ENCODE data around the gene CAPN10.
A peak's percentile ranks its signal among the peaks of the same experiment; 100 is the strongest.
"Not testable (repeated sequence)": the region's sequence is repeated elsewhere in the genome, so short reads cannot be mapped to it uniquely, and the experiment has no call there.

CAPN10 gene

DNA sequence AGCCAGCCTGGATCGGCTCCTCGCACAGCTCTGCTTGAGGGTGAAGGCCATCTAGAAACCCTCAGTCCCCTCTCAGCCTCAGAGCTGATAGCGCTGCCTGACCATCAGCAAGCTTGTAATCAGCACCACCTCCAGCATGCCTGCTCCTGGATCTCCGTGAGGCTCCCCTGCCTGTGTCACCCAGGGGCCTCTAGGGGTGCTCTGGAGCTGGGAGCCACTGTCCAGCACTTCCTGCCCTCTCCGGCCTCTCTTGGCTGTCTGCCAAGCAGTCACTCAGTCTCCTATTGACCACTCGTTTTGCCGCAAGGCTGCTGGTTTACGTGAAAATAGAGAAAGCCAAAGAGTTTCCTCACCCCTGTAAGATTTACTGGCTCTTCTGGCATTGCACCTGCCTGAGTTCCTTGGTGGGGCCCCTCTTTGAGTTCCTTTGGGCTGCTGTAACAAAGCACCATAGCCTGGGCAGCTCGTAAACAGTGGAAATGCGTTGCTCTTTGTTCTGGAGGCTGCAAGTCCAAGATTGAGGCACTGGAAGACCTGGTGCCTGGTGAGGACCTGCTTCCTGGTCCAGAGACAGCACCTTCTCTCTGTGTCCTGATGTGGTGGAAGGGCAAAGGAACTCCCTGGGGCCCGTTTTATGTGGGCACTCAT lies 17.9 kb downstream of the CAPN10 start:
- DNase-seq: no peak

DNA sequence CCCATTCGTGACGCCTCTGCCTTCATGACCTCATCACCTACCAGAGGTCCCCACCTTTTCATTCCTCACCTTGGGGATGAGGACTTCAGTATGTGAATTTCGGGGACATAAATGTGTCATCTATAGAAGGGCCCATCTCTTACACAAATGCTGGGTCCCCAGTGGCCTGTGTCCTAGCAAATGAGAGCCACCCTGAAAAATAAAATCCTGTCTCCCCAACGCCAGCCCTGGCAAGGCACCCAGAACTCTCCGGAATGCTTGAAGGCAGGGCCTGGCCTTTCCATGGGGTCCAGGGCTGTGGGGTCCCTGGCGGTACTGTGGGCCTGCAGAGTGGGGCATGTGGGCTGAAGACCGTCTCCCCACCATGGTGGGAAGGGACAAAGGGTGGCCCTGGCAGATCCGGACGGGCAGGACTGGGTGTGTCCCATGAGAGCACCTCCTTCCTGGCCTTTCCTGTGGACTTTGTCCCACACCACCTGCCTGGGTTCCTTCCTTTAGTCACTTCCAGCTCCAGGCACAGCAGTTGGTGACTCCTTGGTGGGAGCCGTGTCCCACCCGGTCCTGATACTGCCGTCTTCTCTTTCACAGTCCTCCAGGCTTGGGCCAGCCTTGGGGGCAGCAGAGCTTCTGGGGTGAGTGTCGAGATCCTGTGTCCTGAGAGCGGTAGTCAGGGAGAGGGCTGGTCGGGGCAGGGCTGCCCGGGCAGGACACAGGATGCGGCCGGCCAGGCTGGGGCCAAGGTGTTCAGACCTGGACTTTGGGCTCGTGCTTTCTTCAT lies 18.6 kb downstream of the CAPN10 start:
- no peak for DNase-seq

DNA sequence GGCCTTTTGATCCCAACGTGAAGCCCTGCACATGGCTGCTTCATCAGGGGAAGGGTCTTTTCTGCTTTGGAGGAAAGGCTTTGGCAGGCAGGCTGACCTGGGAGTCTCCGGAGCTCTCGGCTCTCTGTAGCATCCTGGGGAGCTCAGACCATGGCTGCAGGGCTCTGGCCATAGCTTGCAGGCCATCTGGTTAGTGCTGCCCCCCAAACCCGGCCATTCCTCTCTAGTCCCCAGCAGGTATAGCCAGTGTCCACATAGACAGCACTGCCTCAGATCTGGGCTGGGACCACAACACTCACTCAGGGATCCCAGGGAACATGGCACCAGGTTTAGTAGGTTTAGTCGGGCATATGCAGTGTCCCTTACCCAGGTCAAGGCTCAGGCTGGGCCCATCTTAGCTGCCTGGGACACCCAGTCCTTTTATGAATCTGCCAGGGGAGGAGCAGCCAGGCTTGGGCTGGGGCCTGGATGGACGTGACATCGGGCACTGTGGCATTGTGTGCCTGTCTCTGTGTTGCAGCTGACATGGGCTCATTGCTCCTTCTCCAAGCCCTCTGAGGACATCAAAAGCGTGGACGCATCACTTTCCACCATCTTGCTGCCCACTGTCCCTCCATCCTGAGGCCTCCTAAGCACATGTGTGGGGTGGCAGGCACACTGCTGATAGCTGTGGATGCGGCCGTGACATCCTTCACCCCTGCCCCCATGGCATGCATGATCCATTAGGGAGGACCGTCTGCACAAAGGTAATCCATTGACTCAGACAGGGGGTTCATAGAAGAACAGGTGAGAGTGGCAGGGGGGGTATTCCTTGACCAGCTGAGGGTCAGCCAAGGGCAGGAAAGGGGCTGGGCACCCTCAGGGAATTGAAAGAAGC lies 19.6 kb downstream of the CAPN10 start:
- DNase-seq: no peak

DNA sequence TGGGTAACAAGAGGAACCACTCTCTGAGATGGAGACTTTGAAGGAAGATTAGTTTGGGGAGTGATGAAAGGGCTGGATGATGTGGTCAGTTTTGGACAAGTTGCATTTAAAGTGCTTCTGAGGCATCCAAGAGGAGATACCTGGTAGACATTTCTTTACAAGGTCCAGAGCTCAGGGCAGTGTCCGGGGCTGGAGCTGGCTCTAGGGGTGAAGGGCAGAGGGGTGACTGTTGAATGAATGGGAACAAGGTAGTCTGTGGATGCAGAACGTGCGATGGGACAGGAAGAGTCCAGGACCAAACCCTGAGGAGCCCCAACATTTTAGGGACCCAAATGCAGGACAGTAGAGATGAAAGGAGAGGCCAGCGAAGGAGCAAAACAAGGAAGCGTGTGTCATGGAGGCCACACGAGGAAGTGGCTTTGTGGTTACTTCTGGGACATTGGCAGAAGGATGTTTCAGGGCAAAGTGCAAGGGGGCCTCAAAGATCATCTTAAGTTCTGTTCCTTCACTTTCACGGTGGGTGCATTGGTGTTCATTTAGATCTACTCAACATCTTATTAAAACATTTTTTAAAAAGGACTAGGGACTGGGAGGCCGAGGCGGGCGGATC lies 25.2 kb downstream of the CAPN10 start:
- peak in 1 of 2 donors; percentile 57 for DNase-seq

DNA sequence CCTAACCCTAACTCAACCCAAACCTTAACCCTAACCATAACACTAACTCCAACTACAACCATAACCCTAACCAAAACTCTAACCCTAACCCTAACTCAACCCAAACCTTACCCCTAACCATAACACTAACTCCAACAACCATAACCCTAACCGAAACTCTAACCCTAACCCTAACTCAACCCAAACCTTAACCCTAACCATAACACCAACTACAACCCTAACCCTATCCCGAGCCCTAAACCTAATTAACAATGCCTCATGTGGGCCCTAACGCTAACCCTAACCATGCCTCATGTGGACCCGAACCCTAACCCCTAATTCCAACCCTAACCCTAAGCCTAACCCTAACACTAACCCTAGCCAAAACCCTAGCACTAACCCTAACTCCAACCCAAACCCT lies 27.2 kb downstream of the CAPN10 start:
- DNase-seq: no peak

DNA sequence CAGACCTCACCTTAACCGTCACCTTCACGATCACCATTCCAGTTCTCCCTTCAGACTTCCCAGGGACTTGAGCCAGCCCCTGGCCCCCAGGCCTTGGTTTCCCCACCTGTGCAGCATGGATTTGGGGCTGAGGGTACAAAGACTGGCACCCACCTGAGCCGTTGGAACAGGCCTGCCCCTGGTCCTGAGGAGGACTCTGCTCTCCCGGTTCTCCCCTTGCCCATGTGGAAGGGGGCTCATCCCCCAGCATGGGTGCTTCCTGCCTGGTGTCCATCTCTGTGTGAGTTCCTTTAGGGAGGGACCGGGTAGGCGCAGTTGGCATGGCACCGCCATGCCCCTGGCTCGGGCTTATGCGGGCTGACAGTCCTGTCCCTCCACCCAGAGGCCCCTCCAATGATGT lies 27.9 kb downstream of the CAPN10 start:
- no peak for DNase-seq

DNA sequence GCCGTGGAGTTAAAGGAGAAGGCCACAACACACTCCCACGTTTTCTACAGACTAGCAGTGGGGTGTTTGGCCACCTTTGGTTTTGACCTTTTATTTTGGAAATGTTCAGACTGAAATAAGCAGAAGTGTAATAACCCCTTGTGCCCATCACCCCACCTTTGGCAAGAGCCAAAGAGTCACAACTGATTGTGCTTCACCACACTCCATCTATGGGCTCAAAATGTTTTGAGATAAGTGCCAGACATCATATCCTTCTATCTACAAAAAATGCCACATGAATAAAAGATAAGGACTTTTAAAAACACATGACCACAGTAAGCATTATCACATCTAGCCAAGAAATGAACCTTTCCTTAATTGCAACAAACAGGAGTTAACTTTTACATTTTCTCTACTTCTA lies 28.9 kb downstream of the CAPN10 start:
- no peak for DNase-seq

DNA sequence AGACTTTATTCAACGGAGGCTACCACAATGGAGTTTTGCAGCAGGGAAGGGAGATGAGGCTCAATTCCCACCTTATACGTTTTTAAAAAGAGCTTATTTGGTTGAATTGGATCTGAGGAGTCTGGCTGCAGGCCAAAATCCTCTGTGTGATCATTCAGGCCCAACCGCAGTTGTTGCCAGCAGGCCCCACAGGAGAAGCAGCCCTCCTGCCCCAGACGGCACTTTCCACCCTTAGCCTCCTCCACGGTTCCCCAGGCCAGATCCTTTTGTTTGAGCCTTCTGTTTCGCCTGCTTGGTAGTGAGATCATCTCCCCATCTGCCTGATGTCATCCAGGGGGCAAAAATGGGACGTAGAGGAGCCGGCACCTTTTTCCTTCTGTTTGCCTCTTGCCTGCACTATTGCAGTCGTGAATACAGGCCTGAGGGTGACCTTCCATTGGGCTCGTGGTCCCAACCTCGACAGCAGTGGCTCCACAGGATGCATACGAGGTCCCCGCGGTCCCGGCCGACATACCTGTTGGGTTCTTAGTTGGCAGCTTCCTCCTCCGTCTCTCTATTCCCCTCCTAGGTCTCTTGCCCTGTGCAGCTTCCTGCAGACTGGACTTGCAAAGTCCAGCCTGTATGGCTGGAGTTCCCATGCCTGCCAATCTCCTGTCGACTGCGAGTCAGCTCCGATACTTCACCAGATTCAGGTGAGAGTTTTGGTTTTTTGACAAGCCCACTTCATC lies 29.4 kb downstream of the CAPN10 start:
- no peak for DNase-seq

DNA sequence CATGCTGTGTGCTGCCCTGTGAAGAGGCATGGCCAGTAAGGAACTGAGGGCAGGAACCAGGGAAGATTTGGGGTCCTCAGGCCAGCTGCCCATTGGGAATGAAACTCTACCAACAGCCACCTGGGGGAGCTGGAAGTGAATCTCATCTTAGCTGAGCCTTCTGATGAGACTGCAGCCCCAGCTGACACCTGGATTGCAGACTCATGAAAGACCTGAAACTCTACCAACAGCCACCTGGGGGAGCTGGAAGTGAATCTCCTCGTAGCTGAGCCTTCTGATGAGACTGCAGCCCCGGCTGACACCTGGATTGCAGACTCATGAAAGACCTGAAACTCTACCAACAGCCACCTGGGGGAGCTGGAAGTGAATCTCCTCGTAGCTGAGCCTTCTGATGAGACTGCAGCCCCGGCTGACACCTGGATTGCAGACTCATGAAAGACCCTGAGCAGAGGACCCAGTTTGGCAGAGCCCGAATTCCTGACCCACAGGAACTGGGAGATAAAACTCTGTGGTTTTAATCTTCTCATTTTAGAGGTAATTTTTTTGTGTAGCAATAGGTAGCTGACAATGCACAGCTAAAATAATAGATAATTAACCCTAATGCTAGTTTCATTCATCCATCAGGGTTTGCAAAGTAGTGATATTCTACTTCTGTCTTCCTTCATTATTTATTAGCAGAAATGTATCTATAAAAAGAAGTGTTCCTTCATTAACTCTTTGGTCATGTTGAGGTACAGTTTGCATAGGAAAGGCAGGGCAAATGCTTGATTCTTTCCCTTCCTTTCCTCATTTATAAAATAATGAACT lies 30.5 kb downstream of the CAPN10 start:
- not testable (repeated sequence) for DNase-seq

DNA sequence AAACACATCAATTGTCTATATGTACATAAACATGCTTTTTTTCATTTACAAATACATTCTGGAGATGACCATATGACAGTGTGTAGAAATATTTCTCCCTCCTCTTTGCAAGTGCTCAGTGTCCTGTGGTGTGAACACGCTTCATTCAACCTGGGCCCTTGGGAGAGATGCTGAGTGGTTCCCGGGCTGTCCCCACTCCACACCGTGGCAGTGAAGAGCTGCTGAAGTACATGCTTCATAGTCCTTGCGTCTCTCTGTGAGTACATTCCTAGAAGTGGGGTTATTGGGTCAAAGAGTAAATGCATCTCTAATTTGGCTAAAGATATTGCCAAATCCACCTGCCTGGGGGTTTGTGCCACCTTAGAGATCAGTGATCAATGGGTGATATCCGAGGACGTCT lies 32.2 kb downstream of the CAPN10 start:
- DNase-seq: no peak

DNA sequence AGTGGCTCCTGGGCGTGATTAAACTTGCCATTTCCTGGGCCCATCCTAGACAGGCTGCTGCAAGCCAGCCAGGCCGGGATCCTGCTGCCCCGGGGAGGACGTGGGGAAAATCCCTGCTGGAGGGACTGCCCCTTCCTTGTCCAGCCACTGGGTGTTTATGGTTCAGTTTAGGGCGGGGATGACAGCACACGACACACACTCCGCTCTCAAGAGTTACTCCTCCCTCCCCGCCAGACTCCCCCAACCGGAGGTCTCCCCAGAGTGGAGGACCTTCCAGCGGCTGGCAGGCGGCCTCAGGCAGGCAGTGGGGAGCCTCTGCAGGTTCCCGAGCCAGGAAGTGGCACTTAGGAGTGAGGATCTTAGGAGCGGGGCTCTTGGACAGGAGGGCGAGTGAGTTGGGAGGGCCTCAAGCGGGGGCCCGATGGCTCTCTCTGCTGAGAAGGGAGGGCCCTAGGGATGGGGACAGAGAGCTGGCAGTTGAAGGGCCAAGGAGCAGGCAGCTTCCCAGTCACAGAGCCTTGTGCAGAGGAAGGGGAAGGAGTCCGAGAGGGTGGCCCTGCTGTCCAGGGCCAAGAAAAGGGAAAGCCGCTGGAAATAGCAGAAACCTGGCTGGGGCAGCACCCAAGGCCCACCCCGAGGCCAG lies 33.1 kb downstream of the CAPN10 start:
- DNase-seq: no peak

DNA sequence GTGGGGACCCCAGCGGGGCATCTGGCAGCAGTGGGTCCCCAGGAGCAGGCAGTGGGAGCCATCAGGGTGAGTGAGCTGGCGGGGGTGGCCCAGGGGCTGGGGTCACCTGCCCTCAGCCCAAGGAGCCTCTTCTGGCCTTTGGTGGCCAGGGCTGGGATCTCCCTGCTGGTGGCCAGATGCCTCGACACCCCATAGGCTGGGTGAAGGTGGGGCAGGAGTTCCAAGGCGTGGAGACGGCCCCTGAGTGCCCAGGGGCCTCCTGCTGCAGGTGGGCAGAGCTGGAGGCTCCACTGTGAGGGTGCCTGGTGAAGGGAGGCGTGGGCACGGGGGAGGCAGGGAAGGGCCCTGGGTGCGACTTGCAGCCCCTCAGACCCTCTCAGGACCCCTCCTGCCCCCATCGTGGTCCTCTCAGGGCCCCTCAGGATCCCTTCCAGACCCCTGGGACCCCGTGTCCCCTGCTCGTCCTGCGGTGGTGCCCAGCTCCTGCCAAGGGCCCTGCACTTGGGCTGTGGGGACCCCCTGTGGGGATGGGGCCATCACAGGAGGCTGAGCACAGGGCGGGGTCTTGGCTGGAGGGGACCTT lies 33.7 kb downstream of the CAPN10 start:
- no peak for DNase-seq

DNA sequence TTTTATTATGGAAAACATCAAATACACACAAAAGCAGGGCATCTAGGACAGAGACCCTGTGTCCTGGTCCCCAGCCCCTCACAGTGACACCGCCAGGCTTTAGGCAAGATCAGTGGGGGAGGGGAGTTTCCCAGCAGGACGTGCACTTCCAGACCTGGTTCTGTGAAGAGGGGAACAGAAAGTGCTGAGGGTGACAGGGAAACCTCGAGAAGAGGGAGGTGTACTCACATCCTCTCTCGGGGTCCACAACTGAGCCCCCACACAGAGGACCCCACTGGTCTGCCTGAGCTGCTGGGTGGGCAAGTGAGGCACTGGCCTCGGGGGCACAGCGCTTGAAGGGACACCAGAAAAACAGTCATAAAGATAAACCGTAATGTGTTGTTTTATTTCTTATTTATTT lies 34.3 kb downstream of the CAPN10 start:
- no peak for DNase-seq

DNA sequence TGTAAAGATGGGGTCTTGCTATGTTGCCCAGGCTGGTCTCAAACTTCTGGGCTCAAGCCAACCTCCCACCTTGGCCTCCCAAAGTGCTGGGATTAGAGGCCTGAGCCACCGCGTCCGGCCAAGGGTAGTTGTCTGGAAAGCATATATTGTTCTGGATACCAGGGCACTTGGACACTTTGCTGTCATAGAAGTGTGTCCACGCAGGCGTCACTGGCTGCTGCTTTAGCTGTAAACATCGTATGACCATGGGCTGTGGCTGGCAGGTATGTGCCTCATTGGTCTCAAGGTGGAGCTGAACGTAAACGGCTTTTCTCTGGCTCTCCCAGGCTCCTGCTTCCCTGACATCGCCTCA lies 35.5 kb downstream of the CAPN10 start:
- no peak for DNase-seq

DNA sequence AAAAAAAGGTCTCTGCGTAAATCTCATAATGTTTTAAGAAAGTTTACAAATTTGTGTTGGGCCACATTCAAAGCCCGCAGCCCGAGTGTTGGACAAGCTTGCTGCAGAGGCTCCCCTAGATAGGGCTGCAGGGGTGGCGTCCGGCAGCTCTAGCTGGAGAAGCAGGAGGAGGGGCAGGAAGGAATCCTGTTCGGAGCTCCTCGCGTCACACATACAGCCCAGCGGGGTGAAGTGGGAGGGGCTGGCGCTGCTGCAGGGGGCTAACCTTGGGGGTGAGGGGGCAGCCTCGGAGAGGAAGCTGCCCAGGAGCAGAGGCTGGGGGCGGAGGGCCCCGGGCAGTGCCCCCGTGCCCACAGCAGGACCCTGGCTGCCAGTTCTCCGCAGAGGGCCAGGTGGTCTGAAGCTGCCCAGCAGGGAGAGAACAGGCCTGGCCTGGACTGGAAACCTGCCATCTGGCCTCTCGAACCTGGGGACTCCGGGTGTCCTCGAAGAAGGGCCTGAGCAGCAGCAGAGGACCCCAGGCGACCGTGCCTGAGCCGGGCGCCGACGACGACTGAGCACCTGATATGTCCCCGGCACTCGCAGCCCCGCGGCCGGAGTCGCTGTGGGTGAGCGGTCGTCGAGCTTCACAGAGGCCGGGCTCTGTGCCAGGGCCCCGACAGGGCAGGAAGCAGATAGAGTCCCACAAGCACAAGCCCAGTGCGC lies 36.1 kb downstream of the CAPN10 start:
- DNase-seq: peak in 1 of 2 donors; percentile 44

DNA sequence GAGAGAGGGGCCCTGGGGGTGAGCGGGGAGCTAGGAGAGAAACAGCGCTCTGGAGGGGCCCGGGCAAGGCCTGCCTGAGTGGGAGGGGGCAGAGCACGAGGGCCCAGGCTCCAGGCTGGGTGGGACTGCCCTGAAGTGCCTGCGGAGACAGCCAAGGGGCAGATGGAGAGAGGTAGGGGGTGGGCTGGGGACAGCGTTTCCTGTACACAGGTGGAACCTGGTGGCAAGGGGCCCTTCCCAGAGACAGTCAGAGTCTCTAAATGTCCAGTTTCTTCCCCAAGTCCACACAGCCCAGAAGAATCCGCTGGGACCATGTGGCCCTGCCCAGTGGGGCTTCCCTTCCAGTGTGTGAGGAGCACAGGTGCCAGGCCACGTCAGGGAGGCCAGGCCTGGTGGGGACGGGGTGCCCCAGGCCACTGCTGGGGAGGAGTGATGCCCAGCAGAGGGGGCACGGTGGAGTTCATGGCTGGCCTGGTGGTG lies 37.0 kb downstream of the CAPN10 start:
- DNase-seq: no peak

DNA sequence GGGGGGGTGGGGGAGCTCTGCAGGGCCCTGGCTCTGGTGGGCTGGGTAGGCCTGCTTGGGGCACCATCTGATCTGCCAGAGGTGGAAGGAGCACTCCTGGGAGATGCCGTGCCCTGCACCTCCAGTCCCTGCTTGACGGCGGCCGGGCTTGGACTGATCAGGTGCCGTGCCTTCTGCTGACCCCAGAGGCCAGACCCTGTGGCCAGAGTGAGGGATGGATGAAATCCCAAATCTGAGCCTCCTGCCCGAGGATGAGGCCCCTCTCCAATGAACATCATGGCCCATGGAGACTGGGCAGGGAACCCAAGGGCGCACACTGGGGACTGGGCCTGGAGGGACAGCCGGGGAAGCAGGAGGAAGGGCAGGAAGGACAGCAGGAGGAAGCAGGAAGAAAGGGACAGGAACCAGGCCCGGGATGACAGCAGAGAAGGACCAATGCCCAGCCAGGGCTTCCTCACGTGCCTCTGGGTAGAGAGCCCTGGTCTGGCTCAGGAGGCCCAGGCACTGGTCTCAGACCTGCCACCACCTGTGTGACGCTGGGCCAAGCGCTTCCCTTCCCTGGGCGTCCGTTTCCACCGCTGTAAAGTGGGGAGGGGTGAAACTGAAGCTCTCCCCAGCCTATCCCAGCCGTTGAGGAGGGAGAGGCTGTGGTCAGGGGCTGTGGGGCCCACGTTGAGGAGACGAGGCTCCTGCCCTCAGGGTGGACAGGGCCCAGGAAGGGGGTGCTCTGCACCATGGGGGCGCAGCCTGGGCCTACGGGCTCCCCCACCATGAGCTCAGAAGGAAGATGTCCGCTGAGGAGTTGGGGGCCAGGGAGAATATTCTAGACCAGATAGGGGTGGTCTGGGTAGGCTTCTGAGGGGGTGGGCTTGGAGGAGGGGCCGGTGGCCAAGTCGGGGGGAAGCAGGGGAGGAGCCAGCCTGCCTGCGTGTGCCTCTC lies 37.7 kb downstream of the CAPN10 start:
- no peak for DNase-seq

DNA sequence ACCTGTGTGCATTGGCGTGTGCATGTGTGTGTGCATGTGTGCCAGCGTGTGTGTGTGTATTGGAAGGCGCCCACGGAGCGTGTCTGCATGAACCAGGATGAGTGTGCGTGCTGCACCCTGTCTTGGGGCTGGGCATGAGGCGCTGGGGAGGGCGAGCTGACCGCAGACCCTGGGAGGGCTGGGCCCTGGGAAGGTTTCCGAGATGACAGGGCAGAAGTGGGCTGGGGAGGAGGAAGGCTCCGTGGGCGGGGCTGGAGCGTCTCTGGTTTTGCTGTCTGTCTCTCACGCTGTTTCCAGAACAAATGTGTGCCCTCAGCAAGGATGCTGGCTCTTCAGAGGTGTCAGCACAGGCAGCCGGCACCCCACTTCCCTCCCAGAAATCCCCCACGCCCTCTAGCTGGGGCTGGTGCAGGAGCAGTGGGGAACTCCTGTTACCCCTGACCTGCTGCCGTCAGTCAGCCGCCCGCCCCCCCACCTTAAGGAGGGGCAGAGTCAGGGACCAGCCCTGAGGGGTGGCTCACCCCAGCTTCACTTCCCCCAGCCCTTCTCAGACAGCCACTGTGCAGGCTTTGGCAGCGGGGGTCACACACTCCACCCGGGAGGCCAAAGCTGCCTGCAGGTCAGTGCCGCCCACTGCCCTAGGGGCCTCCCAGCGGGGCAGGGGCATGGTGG lies 38.6 kb downstream of the CAPN10 start, which contains the start of gene GPR35:
Gene GPR35 (plus strand): TSS at position 531 of the 672 bp plus-strand sequence. CDS start 4,473 bp downstream, outside the sequence.
- peak; percentile 72 to 93 for DNase-seq
